ENCODE results near the gene AGAP2.

GRCh38 chr12:57771873-57772428 lies 33.4 kb upstream of the AGAP2 start, which contains the start of gene METTL1:
- TF ChIP-seq CTCF (IDR thresholded peaks at IDR 0.05) = peak in 1 of 6 experiments; percentile 16
- peak; percentile 53 to 75 for TF ChIP-seq POLR2A (IDR thresholded peaks at IDR 0.05)
